Tibial artery (tissue), 4 donors: ENCODE measurements around the gene VAV3.

Source experiments
- DNase-seq, 2 donors: peaks; one replicate each; pipeline ENCODE4 v3.0.0-alpha.2; 2019
- H3K27ac ChIP-seq, 2 donors: fragments of 200-600 bp; sonication (generic) in 1 of 2; 1 replicate in 1 of 2; 2 replicates in 1 of 2; pipeline ENCODE4 v1.5.1; 2018 to 2019; ENCODE audit warnings: mild to moderate bottlenecking in 1 of 2
- H3K27me3 ChIP-seq, 2 donors: fragments of 200-600 bp; sonication (generic) in 1 of 2; one replicate each; pipeline versions ENCODE4 v1.5.1 to v1.6.0; 2016 to 2019
- H3K36me3 ChIP-seq, 3 donors: fragments of 200-600 bp; sonication (generic) in 2 of 3; one replicate each; pipeline ENCODE4 v1.5.1; 2016 to 2019; ENCODE audit warnings: mild to moderate bottlenecking in 2 of 3
- H3K4me1 ChIP-seq, 4 donors: fragments of 200-600 bp; sonication (generic) in 2 of 4; 1 replicate in 3 of 4; 2 replicates in 1 of 4; pipeline ENCODE4 v1.5.1; 2016 to 2019
- H3K4me3 ChIP-seq, 2 donors: fragments of 200-600 bp; sonication (generic) in 1 of 2; 1 replicate in 1 of 2; 2 replicates in 1 of 2; pipeline ENCODE4 v1.5.1; 2018 to 2019; ENCODE audit warnings: mild to moderate bottlenecking in 2 of 2
- H3K9me3 ChIP-seq, 3 donors: fragments of 200-600 bp; sonication (generic) in 1 of 3; one replicate each; pipeline ENCODE4 v1.5.1; 2016 to 2019
- intact Hi-C: fragments of 100-400 bp; cut with DNase I; formaldehyde crosslinking; loops from one replicate; pipeline ENCODE4 v1.15.0; 2023; ENCODE audit warnings: low total_unique reads
- TF ChIP-seq, protein P1 (sequence below), 2 experiments: fragments of 200-600 bp in 1 of 2; fragments of 450-650 bp in 1 of 2; IDR thresholded peaks; one replicate each; pipeline ENCODE4 v1.5.1; 2017 to 2019; ENCODE audit warnings: antibody characterized with exemption in 2 of 2, mild to moderate bottlenecking in 1 of 2, moderate library complexity in 1 of 2

The VAV3 gene

DNA sequence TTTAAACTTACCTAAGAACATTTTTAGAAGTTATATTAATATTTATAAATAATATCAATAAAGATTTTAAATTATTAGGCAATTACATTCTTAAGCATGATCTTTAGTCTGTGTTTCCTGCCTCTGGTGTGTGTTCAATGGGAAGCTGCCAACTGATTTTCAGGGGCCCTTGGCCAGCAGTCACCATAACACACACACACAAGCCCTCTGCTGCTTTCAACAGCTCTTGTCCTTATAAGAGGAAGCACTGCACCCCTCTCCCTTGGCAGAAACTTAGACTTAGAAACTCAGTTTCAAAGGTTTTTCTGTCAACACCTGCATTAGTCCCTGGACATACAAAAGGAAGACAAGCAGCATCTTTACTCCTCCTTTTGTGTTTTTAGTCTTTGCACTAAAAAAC is 81.4 kb downstream of the VAV3 start:
- H3K27me3 ChIP-seq: no peaks in the 10 kb centered on the region
- H3K9me3 ChIP-seq: no peaks in the 10 kb centered on the region
- intact Hi-C loops: no loop called here
- no peak overlapping the region for H3K27ac ChIP-seq
- TF ChIP-seq, protein P1, sequence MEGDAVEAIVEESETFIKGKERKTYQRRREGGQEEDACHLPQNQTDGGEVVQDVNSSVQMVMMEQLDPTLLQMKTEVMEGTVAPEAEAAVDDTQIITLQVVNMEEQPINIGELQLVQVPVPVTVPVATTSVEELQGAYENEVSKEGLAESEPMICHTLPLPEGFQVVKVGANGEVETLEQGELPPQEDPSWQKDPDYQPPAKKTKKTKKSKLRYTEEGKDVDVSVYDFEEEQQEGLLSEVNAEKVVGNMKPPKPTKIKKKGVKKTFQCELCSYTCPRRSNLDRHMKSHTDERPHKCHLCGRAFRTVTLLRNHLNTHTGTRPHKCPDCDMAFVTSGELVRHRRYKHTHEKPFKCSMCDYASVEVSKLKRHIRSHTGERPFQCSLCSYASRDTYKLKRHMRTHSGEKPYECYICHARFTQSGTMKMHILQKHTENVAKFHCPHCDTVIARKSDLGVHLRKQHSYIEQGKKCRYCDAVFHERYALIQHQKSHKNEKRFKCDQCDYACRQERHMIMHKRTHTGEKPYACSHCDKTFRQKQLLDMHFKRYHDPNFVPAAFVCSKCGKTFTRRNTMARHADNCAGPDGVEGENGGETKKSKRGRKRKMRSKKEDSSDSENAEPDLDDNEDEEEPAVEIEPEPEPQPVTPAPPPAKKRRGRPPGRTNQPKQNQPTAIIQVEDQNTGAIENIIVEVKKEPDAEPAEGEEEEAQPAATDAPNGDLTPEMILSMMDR (IDR thresholded peaks at IDR 0.05): no peak
- H3K4me1 ChIP-seq: no peaks in the 10 kb centered on the region
- peak in 1 of 2 donors; percentile 23 for DNase-seq
- no peaks in the 10 kb centered on the region for H3K36me3 ChIP-seq
- no peak overlapping the region for H3K4me3 ChIP-seq

DNA sequence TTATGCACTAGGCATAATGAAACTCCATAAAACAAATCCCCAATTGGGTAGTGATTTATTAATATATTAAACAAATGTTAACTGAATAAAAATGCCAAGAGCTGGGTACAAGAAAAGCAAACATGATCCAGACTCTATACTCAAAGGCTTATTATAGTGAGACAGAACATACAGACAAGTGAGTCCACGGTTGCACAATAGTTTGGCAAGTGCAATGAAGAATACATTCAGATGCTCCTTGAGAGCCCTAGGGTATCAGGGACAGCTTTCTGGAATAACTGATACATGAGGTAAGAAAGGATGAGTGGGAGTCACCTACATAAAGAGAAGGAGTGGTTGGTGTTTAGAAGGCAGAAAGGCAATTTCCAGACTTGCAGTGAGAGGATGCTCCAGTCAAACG is 85.1 kb downstream of the VAV3 start:
- H3K36me3 ChIP-seq: no peaks in the 10 kb centered on the region
- no peak overlapping the region for H3K27ac ChIP-seq
- intact Hi-C loops: no loop called here

DNA sequence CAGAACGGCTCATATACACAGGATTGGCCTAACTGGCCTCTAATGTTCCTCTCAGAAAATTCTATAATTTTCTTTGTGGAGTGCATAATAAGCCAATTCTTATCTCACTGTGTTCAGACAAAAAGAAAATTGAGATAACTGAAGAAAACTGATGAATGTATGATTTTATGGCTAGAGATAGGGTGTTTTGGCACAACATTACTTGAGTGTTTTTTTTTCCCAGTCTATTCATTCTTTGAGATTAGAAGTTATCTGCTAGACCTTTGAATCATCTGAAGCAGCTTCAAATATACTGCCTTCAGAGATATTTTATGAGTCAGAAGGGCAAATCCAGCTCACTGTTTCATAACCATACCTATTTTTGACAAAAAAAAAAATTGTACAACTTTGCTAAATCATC is 85.6 kb downstream of the VAV3 start:
- no peak overlapping the region for H3K4me3 ChIP-seq
- H3K4me1 ChIP-seq: no peaks in the 10 kb centered on the region
- no peak for DNase-seq
- H3K9me3 ChIP-seq: no peaks in the 10 kb centered on the region
- no peaks in the 10 kb centered on the region for H3K27me3 ChIP-seq
- H3K27ac ChIP-seq: no peak overlapping the region
- no peaks in the 10 kb centered on the region for H3K36me3 ChIP-seq
- intact Hi-C loops: no loop called here
- TF ChIP-seq, protein P1 (IDR thresholded peaks at IDR 0.05): no peak

More for the DNA sequence above, 85.1 kb downstream of the VAV3 start:
- TF ChIP-seq, protein P1 (IDR thresholded peaks at IDR 0.05): no peak
- DNase-seq: no peak
- no peaks in the 10 kb centered on the region for H3K4me1 ChIP-seq
- no peaks in the 10 kb centered on the region for H3K27me3 ChIP-seq
- H3K4me3 ChIP-seq: no peak overlapping the region
- no peaks in the 10 kb centered on the region for H3K9me3 ChIP-seq

DNA sequence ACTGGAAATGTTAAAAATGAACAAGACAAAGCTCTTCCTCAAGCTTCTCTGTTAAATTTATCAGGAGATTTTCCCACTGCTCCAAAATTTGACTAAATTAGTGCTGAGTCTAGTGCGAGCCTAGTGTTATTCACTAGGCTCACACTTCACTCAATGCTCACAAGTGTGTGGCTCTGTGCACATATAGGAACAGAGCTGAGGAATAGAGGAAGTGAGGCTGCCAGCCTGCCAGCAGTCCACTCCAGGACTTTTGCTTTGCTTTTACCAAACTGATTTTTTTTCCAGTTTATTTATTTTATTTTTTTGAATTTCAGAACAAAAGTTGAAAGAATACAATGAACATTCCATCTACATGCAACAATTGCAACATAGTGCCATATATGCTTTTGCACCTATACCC is 87.2 kb downstream of the VAV3 start:
- no peaks in the 10 kb centered on the region for H3K4me1 ChIP-seq
- TF ChIP-seq, protein P1 (IDR thresholded peaks at IDR 0.05): no peak

DNA sequence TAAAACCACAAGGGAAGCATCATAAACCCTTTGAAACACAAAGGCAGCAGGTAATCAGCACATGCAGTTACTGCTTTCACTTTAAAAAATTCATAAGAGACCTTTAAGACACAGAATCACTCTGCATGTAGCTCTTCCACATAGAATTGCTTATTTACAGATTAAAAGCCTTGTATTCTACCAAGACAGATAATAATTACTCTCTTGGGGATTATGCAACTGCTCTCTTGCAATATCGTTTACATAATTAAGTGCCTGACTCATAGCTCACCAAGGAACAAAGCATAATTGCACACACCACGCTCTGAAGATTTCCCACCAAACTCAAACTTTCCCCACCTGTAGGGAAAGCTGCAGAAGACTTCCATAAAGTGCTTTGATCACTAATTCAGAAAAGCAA is 87.9 kb downstream of the VAV3 start:
- no peak for DNase-seq
- no peaks in the 10 kb centered on the region for H3K9me3 ChIP-seq
- intact Hi-C loops: no loop called here
- H3K27me3 ChIP-seq: no peaks in the 10 kb centered on the region
- H3K4me3 ChIP-seq: no peak overlapping the region
- no peaks in the 10 kb centered on the region for H3K36me3 ChIP-seq
- H3K4me1 ChIP-seq: no peaks in the 10 kb centered on the region
- no peak overlapping the region for H3K27ac ChIP-seq
- TF ChIP-seq, protein P1 (IDR thresholded peaks at IDR 0.05): no peak

More for the DNA sequence above, 87.2 kb downstream of the VAV3 start:
- DNase-seq: no peak
- Histone ChIP-seq H3K36me3 (no peaks in the 10 kb centered on the region), H3K27me3 (no peaks in the 10 kb centered on the region), H3K27ac (no peak overlapping the region), H3K4me3 (no peak overlapping the region), H3K9me3 (no peaks in the 10 kb centered on the region)
- intact Hi-C loops: no loop called here

DNA sequence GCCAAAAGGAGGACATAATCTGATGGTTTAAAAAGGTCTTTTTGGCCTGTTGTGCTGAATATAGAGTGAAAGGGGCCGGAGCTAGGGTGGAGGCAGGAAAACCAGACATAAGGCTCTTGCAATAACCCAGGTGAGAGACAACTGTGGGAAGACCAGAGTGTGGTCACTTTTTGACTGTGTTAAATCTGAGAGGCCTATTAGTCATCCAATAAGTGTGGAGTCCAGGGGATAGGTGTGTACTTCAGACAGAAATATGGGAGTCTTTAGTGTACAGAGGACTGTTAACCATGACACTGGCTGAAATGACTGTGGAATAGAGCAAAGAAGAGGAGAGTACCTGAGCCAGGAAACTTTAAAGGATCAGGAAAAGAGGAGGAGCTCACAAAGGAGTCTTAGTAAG is 89.3 kb downstream of the VAV3 start:
- Histone ChIP-seq H3K4me3 (no peak overlapping the region), H3K4me1 (no peaks in the 10 kb centered on the region), H3K9me3 (no peaks in the 10 kb centered on the region), H3K27ac (no peak overlapping the region), H3K27me3 (no peaks in the 10 kb centered on the region), H3K36me3 (no peaks in the 10 kb centered on the region)
- TF ChIP-seq, protein P1 (IDR thresholded peaks at IDR 0.05): no peak
- intact Hi-C loops: no loop called here
- DNase-seq: no peak
